HG03045 (cell line): ENCODE measurements around the gene ATG4B.

Experiments used
- ATAC-seq: cut with Tn5 transposase; IDR thresholded peaks from one replicate; pipeline ENCODE4 v1.9.1; 2021; ENCODE audit warnings: mild to moderate bottlenecking, moderate library complexity; ENCODE audit not compliant: unreplicated experiment

ATG4B gene

GRCh38 chr2:241637795-241638660 lies 535 bp downstream of the ATG4B start:
- ATAC-seq = peak; percentile 16

DNA sequence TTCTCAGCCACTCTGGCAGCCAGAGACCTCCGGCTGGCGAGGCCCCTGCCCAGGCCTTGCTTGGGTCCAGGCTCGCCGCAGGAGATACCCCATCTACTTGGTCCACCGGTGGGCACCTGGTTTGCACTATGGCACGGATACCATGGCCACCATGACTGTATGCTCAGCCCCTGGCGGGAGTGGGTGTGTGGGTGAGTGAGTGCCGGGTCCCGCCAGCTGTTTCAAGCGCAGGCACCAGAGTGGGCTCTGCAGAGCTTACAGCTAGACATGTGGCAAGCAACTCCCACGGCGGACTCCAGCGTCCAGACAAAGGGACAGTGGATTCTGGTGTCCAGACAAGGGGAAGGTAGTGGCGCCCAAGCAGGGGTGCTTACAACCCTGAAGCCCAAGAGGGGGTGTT lies 1.4 kb downstream of the ATG4B start:
- ATAC-seq = no peak

GRCh38 chr2:241639385-241639784 lies 1.9 kb downstream of the ATG4B start:
- no peak for ATAC-seq

DNA sequence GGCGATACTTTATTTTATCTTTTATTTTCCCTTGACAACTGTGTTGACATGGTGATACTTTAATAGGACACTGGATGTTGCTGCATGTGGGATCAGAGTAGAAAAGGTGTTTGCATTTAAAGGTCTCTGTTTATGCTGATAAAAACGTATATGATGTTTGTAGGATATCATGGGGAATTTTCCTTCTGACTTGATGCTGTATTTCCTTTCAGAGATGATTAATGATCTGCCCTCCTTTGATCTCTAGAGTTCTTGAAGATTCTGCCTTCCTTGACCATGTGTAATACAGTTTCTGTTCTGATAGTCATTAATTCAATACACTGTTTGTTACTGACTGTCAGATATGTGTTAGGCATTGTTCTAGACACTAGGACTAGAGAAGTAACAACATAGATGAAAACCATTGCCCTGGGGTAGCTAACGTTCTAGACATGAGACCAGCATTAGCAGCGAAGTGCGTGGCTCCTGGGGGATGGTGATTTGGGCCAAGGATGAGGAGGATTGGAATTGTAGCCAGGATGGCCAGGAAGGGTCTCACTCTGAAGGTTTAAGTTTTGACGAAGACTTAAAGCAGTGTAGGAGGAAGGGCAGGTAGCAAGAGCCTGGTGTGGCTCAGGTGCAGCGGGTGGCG lies 2.8 kb downstream of the ATG4B start:
- no peak for ATAC-seq

DNA sequence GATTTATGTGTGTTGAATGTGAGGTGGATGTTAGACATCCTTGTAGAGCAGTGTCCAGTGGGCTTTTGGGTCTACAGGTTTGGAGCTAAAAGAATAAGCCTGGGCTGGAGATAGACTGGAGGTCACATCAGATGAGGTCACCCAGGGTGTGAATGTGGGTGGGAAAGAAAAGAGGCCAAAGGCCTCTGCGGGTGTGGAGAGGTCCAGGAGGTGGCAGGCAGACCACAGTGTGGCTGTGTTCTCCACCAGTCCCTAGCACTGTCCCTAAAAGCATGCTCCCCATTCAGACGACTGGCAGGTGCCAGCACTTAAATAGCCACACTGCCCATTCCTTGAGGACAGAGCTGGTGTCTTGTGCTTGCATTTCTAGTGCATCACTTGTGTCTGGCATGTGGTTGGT lies 4.1 kb downstream of the ATG4B start:
- ATAC-seq = no peak

- ATAC-seq = no peak
Observed at GRCh38 chr2:241645056-241645914, 7.8 kb downstream of the ATG4B start.

DNA sequence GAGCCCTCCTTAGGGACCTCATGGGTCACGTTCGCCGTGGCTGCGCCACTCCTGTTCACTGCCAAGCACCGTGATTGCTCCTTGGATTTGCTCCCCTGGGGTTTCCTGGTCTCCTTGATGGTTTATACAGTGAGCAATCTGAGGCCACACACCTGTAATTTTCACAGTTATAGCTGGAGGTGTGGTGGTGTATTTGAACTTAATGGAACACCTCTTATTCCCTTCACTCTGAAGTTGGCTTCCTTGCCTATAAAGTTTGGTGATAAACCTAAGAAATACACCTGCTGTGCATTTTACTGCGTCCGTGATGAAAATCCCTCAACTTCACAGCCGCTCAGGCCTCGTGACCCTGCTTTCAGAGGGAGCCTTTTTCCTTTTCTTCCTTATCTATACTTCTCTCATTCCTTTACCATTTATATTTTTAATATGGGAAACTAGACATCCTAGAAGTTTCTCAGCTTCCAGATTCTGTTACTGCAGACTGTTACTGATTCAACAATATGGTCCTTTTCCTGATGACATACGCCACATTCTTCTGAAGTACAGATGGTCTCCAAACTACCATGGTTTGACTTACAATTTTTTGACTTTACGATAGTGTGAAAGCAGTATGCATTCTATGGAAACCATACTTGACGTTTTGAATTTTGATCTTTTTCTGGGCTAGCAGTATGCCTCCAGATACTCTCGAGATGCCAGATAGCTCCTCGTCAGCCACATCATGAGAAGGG lies 8.6 kb downstream of the ATG4B start:
- ATAC-seq = no peak

DNA sequence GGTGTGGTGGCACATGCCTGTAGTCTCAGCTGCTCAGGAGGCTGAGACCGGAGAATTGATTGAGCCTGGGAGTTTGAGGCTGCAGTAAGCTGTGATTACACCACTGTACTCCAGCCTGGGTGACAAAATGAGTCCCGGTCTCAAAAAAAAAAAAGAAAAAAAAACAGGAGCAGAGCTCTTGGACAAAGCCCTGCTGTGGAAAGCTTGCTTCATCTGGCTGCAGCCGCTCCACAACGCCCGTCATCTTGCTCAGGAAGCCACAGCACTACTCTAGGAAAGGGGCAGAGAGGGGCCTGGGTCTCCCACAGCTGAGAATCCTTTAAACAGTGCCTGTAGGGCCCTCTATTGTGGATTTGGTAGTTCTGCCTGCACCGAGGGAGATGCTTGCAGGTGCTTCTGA lies 11.0 kb downstream of the ATG4B start:
- ATAC-seq = no peak

DNA sequence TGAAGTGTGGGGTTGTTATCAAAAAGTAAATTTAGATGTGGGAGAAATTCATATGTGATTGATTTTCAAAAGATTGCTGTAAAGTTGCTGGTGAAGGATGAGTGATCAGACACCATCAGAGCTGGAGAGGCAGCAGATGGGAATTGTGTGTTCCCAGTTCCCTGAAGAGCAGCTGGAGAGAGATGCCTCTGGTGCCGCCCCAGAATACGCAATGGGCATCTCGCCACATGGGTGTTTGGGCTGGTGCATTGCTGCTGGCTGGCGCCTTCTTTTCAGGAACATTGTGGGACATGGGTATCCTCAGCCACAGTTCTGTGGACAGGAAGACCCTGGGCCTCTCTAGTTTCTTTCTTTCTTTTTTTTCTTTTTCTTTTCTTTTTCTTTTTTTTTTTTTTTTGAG lies 11.9 kb downstream of the ATG4B start:
- no peak for ATAC-seq

DNA sequence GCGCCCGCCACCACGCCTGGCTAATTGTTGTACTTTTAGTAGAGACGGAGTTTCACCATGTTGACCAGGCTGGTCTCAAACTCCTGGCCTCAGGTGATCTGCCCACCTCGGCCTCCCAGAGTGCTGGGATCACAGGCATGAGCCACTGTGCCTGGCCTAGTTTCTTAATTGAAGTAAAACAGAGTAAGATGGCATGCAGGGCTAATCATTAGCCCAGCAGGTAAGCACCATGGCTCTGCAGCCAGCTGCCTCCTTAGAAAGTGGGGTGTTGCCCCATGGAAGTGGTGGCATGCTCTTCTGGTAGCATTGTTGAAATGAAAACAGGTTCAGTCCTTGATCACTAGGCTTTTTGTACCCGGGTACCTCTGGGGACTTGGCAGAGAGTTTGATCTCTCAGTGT lies 12.4 kb downstream of the ATG4B start:
- ATAC-seq = no peak

DNA sequence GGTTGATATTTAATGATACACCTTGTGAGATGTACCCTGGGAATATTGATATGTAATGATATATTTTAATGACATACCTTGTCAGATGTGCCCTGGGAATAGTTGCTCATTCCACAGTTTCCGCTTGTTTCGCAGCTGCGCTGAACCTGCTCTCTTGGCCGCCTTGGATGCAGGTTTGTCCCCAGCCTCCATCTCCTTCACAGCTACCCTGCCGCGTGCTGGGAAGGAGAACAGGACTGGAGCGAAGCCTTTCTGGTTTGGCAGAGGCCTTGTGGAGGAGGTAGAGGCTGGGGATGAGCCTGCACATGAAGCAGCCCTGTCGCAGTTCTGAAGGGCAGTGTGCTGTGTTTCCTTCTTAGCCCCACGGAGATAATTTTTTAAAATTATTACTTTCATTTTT lies 14.6 kb downstream of the ATG4B start:
- no peak for ATAC-seq

DNA sequence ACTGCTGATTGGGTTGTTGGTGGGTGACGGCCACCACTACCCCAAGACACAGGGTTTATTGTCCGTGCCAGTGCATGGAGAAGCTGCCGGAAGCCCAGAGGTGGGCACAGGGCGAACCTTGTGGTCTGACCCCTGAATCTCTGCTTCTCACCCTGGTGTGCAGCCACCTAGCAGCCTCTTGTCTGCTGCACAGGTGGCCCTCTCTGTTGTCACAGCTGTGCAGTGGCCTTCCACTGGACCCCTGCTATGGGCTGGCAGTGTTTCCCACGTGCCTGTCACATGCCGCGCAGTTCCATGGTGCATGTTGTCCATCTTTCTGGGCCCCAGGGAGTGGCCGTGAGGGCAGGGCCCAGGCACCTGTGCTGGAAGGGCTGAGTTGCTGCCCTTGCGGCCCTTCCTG lies 15.2 kb downstream of the ATG4B start:
- no peak for ATAC-seq

- ATAC-seq = no peak
Observed at GRCh38 chr2:241653210-241653750, 15.8 kb downstream of the ATG4B start.

- no peak for ATAC-seq
Observed at GRCh38 chr2:241654551-241654950, 17.1 kb downstream of the ATG4B start.

- ATAC-seq = no peak
Observed at GRCh38 chr2:241655516-241656189, 18.2 kb downstream of the ATG4B start.

- no peak for ATAC-seq
Observed at GRCh38 chr2:241656190-241656741, 18.8 kb downstream of the ATG4B start.

DNA sequence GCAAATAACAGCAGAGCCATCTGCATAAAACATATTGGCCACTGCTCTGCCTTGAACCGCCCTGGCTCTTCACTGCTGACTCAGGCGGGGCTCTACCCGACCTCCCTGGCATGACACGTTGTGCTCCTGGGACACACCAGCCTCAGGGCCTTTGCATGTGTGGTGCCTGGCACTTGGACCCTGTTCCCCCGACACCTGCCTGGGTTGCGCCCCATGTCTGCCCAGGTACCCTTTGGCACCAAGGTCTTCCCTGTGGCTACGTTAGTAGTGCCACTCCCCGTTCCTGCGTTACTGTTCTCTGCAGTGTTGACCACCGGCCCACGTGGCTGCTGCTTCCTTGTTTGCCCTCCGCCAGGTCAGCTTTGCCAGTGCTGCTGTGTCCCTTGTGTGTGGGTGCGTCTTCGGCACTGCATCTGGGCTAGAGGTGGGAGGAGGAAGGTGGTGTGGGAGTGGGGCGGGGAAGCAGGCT lies 20.3 kb downstream of the ATG4B start:
- no peak for ATAC-seq

- ATAC-seq = no peak
Observed at GRCh38 chr2:241658296-241658695, 20.8 kb downstream of the ATG4B start.

- ATAC-seq = no peak
Observed at GRCh38 chr2:241659150-241659739, 21.8 kb downstream of the ATG4B start.
